Adrenal gland (tissue), 5 donors: Measurements from ENCODE around the gene DOK7.

Experiments
- POLR2A ChIP-seq, 2 donors: fragments of 450-650 bp; IDR thresholded peaks; one replicate each; pipeline ENCODE4 v1.6.1; 2017; ENCODE audit warnings: antibody characterized with exemption in 2 of 2, mild to moderate bottlenecking in 2 of 2, moderate library complexity in 1 of 2
- TF ChIP-seq, protein P1 (sequence below), 6 experiments: fragments of 450-650 bp in 4 of 6; fragments of 200-600 bp in 2 of 6; sonication (generic) in 1 of 6; IDR thresholded peaks; 1 replicate in 5 of 6; 2 replicates in 1 of 6; pipeline versions ENCODE4 v1.5.1 to v1.8.0; 2016 to 2021; ENCODE audit warnings: antibody characterized with exemption in 6 of 6, mild to moderate bottlenecking in 2 of 6, moderate library complexity in 1 of 6
- donor health status: DM: no; HTN: no; CAD: no.

- TF ChIP-seq, protein P1, sequence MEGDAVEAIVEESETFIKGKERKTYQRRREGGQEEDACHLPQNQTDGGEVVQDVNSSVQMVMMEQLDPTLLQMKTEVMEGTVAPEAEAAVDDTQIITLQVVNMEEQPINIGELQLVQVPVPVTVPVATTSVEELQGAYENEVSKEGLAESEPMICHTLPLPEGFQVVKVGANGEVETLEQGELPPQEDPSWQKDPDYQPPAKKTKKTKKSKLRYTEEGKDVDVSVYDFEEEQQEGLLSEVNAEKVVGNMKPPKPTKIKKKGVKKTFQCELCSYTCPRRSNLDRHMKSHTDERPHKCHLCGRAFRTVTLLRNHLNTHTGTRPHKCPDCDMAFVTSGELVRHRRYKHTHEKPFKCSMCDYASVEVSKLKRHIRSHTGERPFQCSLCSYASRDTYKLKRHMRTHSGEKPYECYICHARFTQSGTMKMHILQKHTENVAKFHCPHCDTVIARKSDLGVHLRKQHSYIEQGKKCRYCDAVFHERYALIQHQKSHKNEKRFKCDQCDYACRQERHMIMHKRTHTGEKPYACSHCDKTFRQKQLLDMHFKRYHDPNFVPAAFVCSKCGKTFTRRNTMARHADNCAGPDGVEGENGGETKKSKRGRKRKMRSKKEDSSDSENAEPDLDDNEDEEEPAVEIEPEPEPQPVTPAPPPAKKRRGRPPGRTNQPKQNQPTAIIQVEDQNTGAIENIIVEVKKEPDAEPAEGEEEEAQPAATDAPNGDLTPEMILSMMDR (IDR thresholded peaks at IDR 0.05) = peak; percentile 95 to 99 (median 98)
- TF ChIP-seq POLR2A (IDR thresholded peaks at IDR 0.05) = no peak
Observed at GRCh38 chr4:3442959-3443749, 20.0 kb upstream of the DOK7 start.
